ENCODE data around the gene DNAJC17. TPM values are rescaled to one million over a fixed set of nuclear protein-coding genes. Genes with fewer than 3 reads are reported as not detected.

Gene DNAJC17
- total and polyA plus RNA-seq, 2 of the 13 experiments (the other 11 are each of a cell fraction or from before 2014, with no cell fraction given): 22.2 to 26.5 TPM

DNA sequence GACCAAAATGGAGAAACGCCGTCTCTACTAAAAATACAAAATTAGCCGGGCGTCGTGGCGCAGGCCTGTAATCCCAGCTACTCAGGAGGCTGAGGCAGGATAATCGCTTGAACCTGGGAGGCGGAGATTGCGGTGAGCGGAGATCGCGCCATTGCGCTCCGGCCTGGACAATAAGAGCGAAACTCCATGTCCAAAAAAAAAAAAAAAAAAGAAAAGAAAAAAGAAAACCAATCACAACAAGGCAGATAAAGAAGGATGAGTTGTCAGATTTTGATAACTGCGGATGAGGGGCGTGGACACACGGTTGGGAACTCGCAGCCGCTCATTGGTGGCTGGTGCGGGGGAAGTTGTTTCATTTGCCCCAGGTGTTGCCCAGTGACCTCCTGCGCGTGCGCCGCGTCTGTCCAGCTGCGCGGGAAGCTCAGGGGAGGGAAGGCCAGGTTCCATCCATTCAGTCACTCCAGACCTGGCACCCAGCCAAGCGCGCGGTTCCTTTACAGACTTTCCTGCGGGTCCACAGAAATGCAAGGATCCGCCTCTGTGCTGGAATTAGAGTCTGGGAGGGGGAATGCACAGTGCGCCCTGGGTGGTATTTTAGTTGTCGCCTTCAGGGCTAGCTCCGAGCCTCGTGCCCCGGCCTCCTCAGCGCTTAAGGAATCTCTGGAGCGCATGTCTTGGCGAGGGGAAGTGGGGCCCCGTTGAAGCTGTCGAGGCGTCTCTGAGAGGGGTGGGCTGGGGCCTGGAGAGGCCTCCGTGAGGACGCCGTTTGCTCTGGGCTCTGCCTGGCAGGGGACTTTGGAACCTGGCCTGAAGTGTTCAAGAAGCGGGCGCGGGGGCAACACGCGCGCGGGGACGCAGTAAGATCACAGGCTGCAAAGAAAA, 44.1 kb downstream of the DNAJC17 start (continued):
- peak; percentile 32; the same call in 1 of the 2 replicates for TF ChIP-seq MXD1 (CRISPR knock-in tag; IDR thresholded peaks at IDR 0.05)
- no peak for TF ChIP-seq ZNF549 (CRISPR knock-in tag; IDR thresholded peaks at IDR 0.05)
- no peak for TF ChIP-seq SIX1 (CRISPR knock-in tag; IDR thresholded peaks at IDR 0.05; ENCODE audit: borderline replicate concordance)
- TF ChIP-seq ZFP37 (CRISPR knock-in tag; IDR thresholded peaks at IDR 0.05; ENCODE audit: borderline replicate concordance): peak; percentile 87; the same call in 1 of the 2 replicates
- TF ChIP-seq, protein P1, sequence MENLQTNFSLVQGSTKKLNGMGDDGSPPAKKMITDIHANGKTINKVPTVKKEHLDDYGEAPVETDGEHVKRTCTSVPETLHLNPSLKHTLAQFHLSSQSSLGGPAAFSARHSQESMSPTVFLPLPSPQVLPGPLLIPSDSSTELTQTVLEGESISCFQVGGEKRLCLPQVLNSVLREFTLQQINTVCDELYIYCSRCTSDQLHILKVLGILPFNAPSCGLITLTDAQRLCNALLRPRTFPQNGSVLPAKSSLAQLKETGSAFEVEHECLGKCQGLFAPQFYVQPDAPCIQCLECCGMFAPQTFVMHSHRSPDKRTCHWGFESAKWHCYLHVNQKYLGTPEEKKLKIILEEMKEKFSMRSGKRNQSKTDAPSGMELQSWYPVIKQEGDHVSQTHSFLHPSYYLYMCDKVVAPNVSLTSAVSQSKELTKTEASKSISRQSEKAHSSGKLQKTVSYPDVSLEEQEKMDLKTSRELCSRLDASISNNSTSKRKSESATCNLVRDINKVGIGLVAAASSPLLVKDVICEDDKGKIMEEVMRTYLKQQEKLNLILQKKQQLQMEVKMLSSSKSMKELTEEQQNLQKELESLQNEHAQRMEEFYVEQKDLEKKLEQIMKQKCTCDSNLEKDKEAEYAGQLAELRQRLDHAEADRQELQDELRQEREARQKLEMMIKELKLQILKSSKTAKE (CRISPR knock-in tag; IDR thresholded peaks at IDR 0.05; ENCODE audit: borderline replicate concordance): no peak
- TF ChIP-seq NAIF1 (CRISPR knock-in tag; IDR thresholded peaks at IDR 0.05; ENCODE audit: borderline replicate concordance): no peak
- TF ChIP-seq ZNF816 (CRISPR knock-in tag; IDR thresholded peaks at IDR 0.05; ENCODE audit: borderline replicate concordance): no peak; the same call in 1 of the 2 replicates
- TF ChIP-seq MAZ (IDR thresholded peaks at IDR 0.05; ENCODE audit: borderline replicate concordance, low read depth, low read length): no peak
- TF ChIP-seq MAZ (CRISPR knock-in tag; IDR thresholded peaks at IDR 0.05; ENCODE audit: low read depth): no peak
- TF ChIP-seq ZNF724P (CRISPR knock-in tag; IDR thresholded peaks at IDR 0.05; ENCODE audit: borderline replicate concordance): no peak; the same call in 1 of the 2 replicates
- no peak; the same call in 1 of the 2 replicates for TF ChIP-seq ZNF556 (CRISPR knock-in tag; IDR thresholded peaks at IDR 0.05; ENCODE audit: borderline replicate concordance)
- TF ChIP-seq HOXA3 (CRISPR knock-in tag; IDR thresholded peaks at IDR 0.05): peak; percentile 80
- TF ChIP-seq PHF21A (CRISPR knock-in tag; IDR thresholded peaks at IDR 0.05): peak; percentile 36; the same call in 1 of the 2 replicates
- 0 out of 2 replicates have a peak, but pooled peaks have one; percentile 64 for TF ChIP-seq ISX (CRISPR knock-in tag; conservative IDR thresholded peaks at IDR 0.05)
- no peak for TF ChIP-seq ZNF30 (CRISPR knock-in tag; IDR thresholded peaks at IDR 0.05)
- TF ChIP-seq FOXP1 (IDR thresholded peaks at IDR 0.05): no peak
- TF ChIP-seq FOXP1 (CRISPR knock-in tag; IDR thresholded peaks at IDR 0.05): 0 out of 2 replicates have a peak, but pooled peaks have one; percentile 6

Data from HepG2 (cell line).